ENCODE data around the gene RNASET2. TPM values are rescaled to one million over a fixed set of nuclear protein-coding genes. Genes with fewer than 3 reads are reported as not detected.

Gene RNASET2
- total RNA-seq, 1 experiment from 2014 or later: 42.2 TPM

GRCh38 chr6:166976636-166977035 is 20.3 kb upstream of the RNASET2 start:
- in situ Hi-C loops (cut with HindIII; ENCODE audit: low pct_unique_long_range_greater_than_20kb, low sequenced_read_pairs): no loop called here

GRCh38 chr6:166972101-166972500 is 15.8 kb upstream of the RNASET2 start:
- in situ Hi-C loops (cut with HindIII; ENCODE audit: low pct_unique_long_range_greater_than_20kb, low sequenced_read_pairs): no loop called here
- DNase-seq (ENCODE audit: low read depth, low spot score): no peak

More at GRCh38 chr6:166976636-166977035, 20.3 kb upstream of the RNASET2 start:
- no peak for DNase-seq (ENCODE audit: low read depth, low spot score)

GRCh38 chr6:166971271-166971670 is 14.9 kb upstream of the RNASET2 start:
- in situ Hi-C loops (cut with HindIII; ENCODE audit: low pct_unique_long_range_greater_than_20kb, low sequenced_read_pairs): no loop called here
- no peak for DNase-seq (ENCODE audit: low read depth, low spot score)

GRCh38 chr6:166970776-166971175 is 14.4 kb upstream of the RNASET2 start:
- DNase-seq (ENCODE audit: low read depth, low spot score): no peak
- in situ Hi-C loops (cut with HindIII; ENCODE audit: low pct_unique_long_range_greater_than_20kb, low sequenced_read_pairs): no loop called here

- in situ Hi-C loops (cut with HindIII; ENCODE audit: low pct_unique_long_range_greater_than_20kb, low sequenced_read_pairs): no loop called here
- no peak for DNase-seq (ENCODE audit: low read depth, low spot score)
Measured at GRCh38 chr6:166970091-166970490, 13.7 kb upstream of the RNASET2 start.

- in situ Hi-C loops (cut with HindIII; ENCODE audit: low pct_unique_long_range_greater_than_20kb, low sequenced_read_pairs): no loop called here
- DNase-seq (ENCODE audit: low read depth, low spot score): no peak
Measured at GRCh38 chr6:166969390-166970002, 13.1 kb upstream of the RNASET2 start.

GRCh38 chr6:166966268-166966667 is 9.9 kb upstream of the RNASET2 start:
- no peak for DNase-seq (ENCODE audit: low read depth, low spot score)
- in situ Hi-C loops (cut with HindIII; ENCODE audit: low pct_unique_long_range_greater_than_20kb, low sequenced_read_pairs): no loop called here

- DNase-seq (ENCODE audit: low read depth, low spot score): no peak
- in situ Hi-C loops (cut with HindIII; ENCODE audit: low pct_unique_long_range_greater_than_20kb, low sequenced_read_pairs): no loop called here
Measured at GRCh38 chr6:166960609-166960978, 4.2 kb upstream of the RNASET2 start.

GRCh38 chr6:166959911-166960608 is 3.7 kb upstream of the RNASET2 start:
- no peak for DNase-seq (ENCODE audit: low read depth, low spot score)
- in situ Hi-C loops (cut with HindIII; ENCODE audit: low pct_unique_long_range_greater_than_20kb, low sequenced_read_pairs): no loop called here

GRCh38 chr6:166958926-166959861 is 2.8 kb upstream of the RNASET2 start:
- DNase-seq (ENCODE audit: low read depth, low spot score): no peak
- in situ Hi-C loops (cut with HindIII; ENCODE audit: low pct_unique_long_range_greater_than_20kb, low sequenced_read_pairs): no loop called here

- DNase-seq (ENCODE audit: low read depth, low spot score): no peak
- in situ Hi-C loops (cut with HindIII; ENCODE audit: low pct_unique_long_range_greater_than_20kb, low sequenced_read_pairs): no loop called here
Measured at GRCh38 chr6:166957805-166958076, 1.4 kb upstream of the RNASET2 start.

- DNase-seq (ENCODE audit: low read depth, low spot score): no peak
- in situ Hi-C loops (cut with HindIII; ENCODE audit: low pct_unique_long_range_greater_than_20kb, low sequenced_read_pairs): no loop called here
Measured at GRCh38 chr6:166957087-166957804, 896 bp upstream of the RNASET2 start.

GRCh38 chr6:166955865-166956443 is 396 bp downstream of the RNASET2 start:
- no peak for DNase-seq (ENCODE audit: low read depth, low spot score)
- in situ Hi-C loops (cut with HindIII; ENCODE audit: low pct_unique_long_range_greater_than_20kb, low sequenced_read_pairs): no loop called here

- DNase-seq (ENCODE audit: low read depth, low spot score): no peak
- in situ Hi-C loops (cut with HindIII; ENCODE audit: low pct_unique_long_range_greater_than_20kb, low sequenced_read_pairs): no loop called here
Measured at GRCh38 chr6:166955121-166955864, 1.1 kb downstream of the RNASET2 start.

- DNase-seq (ENCODE audit: low read depth, low spot score): no peak
- in situ Hi-C loops (cut with HindIII; ENCODE audit: low pct_unique_long_range_greater_than_20kb, low sequenced_read_pairs): no loop called here
Measured at GRCh38 chr6:166954118-166954713, 2.1 kb downstream of the RNASET2 start.

GRCh38 chr6:166952567-166953486 is 3.5 kb downstream of the RNASET2 start:
- in situ Hi-C loops (cut with HindIII; ENCODE audit: low pct_unique_long_range_greater_than_20kb, low sequenced_read_pairs): no loop called here
- DNase-seq (ENCODE audit: low read depth, low spot score): no peak
